Loucy (cell line): ENCODE data around the gene ERH.

Experiments
- EZH2phosphoT487 ChIP-seq: fragments of 200-600 bp; IDR thresholded peaks from 2 replicates; pipeline ENCODE4 v1.6.1; 2018; ENCODE audit warnings: antibody characterized with exemption, mild to moderate bottlenecking, moderate library complexity, borderline replicate concordance
- TF ChIP-seq, protein P1 (sequence below): fragments of 200-600 bp; sonication (generic); conservative IDR thresholded peaks from 2 replicates; pipeline ENCODE4 v1.5.1; 2014; ENCODE audit warnings: mild to moderate bottlenecking, antibody characterized with exemption, low read length

DNA sequence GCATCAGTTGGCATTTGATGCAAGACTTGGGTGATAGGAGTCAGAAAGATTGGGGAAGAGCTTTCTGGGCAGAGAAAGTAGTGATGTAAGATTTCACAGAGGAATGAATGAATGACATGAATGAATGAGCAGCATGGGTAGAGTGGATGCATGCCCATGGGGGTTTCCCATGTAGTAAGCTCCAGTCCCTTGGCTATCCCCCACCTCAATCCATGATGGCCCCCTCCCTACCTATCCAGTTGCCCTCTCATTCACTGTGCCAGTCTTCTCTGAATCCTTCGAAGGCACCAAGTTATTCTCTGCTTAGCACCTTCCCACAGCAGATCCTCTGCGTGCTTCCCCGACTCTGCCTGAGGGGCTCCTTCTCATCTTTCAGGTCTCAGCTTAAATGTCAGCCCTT lies 32.0 kb downstream of the ERH start:
- TF ChIP-seq, protein P1, sequence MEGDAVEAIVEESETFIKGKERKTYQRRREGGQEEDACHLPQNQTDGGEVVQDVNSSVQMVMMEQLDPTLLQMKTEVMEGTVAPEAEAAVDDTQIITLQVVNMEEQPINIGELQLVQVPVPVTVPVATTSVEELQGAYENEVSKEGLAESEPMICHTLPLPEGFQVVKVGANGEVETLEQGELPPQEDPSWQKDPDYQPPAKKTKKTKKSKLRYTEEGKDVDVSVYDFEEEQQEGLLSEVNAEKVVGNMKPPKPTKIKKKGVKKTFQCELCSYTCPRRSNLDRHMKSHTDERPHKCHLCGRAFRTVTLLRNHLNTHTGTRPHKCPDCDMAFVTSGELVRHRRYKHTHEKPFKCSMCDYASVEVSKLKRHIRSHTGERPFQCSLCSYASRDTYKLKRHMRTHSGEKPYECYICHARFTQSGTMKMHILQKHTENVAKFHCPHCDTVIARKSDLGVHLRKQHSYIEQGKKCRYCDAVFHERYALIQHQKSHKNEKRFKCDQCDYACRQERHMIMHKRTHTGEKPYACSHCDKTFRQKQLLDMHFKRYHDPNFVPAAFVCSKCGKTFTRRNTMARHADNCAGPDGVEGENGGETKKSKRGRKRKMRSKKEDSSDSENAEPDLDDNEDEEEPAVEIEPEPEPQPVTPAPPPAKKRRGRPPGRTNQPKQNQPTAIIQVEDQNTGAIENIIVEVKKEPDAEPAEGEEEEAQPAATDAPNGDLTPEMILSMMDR: no peak
- TF ChIP-seq EZH2phosphoT487: no peak
